Measurements from ENCODE around the gene GIPC3.
"Not testable (repeated sequence)": the region's sequence is repeated elsewhere in the genome, so short reads cannot be mapped to it uniquely, and the experiment has no call there.

The GIPC3 gene

GRCh38 chr19:3578390-3578789 lies 6.9 kb upstream of the GIPC3 start:
- CTCF ChIA-PET: no interaction called here
- H3K4me3 ChIP-seq (ENCODE audit: low read depth, low read length): no peak overlapping the region
- H3K4me1 ChIP-seq (ENCODE audit: control insufficient read depth, insufficient read depth, low read length): no peaks in the 10 kb centered on the region
- TF ChIP-seq KLF9 (tag by site-specific recombination; IDR thresholded peaks at IDR 0.05; ENCODE audit: low read depth) (peak; percentile 37; the same call in 1 of the 2 replicates), KLF1 (tag by site-specific recombination; IDR thresholded peaks at IDR 0.05) (peak; percentile 78), ZNF433 (tag by site-specific recombination; IDR thresholded peaks at IDR 0.05; ENCODE audit: low read depth) (no peak)
- H3K9me3 ChIP-seq (ENCODE audit: control insufficient read depth, insufficient read depth, low read depth, low read length): no peaks in the 10 kb centered on the region
- peaks cover 9 to 19% of the 10 kb centered on the region in 2 experiments; a peak in 2 of 3 replicates for H3K36me3 ChIP-seq (ENCODE audit: control insufficient read depth in 2 of 2, insufficient read depth in 1 of 2, low read length in 2 of 2)
- no peak overlapping the region for H3K27ac ChIP-seq (ENCODE audit: extremely low read depth, low read depth, low read length)
- POLR2A ChIA-PET: interaction anchor here (0.6 kb wide), 2 partner anchors 23 to 63 kb away, joined by 4 to 7 read pairs; no protein-coding TSS in a partner anchor

GRCh38 chr19:3580156-3580934 lies 4.9 kb upstream of the GIPC3 start:
- H3K36me3 ChIP-seq (ENCODE audit: control insufficient read depth in 2 of 2, insufficient read depth in 1 of 2, low read length in 2 of 2): peaks cover 5 to 13% of the 10 kb centered on the region in 2 experiments; a peak in 2 of 3 replicates
- TF ChIP-seq ZNF830 (tag by site-specific recombination; IDR thresholded peaks at IDR 0.05; ENCODE audit: low read depth) (no peak), ZSCAN4 (tag by site-specific recombination; IDR thresholded peaks at IDR 0.05) (peak; percentile 33; the same call in 1 of the 2 replicates)
- no peaks in the 10 kb centered on the region for H3K9me3 ChIP-seq (ENCODE audit: control insufficient read depth, insufficient read depth, low read depth, low read length)
- no peak overlapping the region for H3K27ac ChIP-seq (ENCODE audit: extremely low read depth, low read depth, low read length)
- no peaks in the 10 kb centered on the region for H3K4me1 ChIP-seq (ENCODE audit: control insufficient read depth, insufficient read depth, low read length)
- ChIA-PET CTCF (interaction anchor here (0.7 kb wide), 1 partner anchor 188 kb away, joined by 3 read pairs; no protein-coding TSS in a partner anchor), POLR2A (interaction anchor here (0.7 kb wide), 1 partner anchor 47 kb away, joined by 5 read pairs; no protein-coding TSS in a partner anchor)
- H3K4me3 ChIP-seq (ENCODE audit: low read depth, low read length): no peak overlapping the region

GRCh38 chr19:3581792-3582191 lies 3.5 kb upstream of the GIPC3 start:
- H3K4me1 ChIP-seq (ENCODE audit: control insufficient read depth, insufficient read depth, low read length); H3K4me3 ChIP-seq (ENCODE audit: low read depth, low read length); H3K36me3 ChIP-seq (ENCODE audit: control insufficient read depth in 2 of 2, insufficient read depth in 1 of 2, low read length in 2 of 2); H3K9me3 ChIP-seq (ENCODE audit: control insufficient read depth, insufficient read depth, low read depth, low read length); H3K27ac ChIP-seq (ENCODE audit: extremely low read depth, low read depth, low read length): not testable (repeated sequence)
- TF ChIP-seq ZNF121 (tag by site-specific recombination; IDR thresholded peaks at IDR 0.05): peak; percentile 60; the same call in 1 of the 2 replicates
- CTCF ChIA-PET: interaction anchor here (0.9 kb wide), 1 partner anchor 27 kb away, joined by 3 read pairs; no protein-coding TSS in a partner anchor
- POLR2A ChIA-PET: interaction anchor here (0.6 to 1.3 kb wide), 3 partner anchors 11 to 30 kb away, joined by 3 to 4 read pairs (median 3); no protein-coding TSS in a partner anchor

- H3K36me3 ChIP-seq (ENCODE audit: control insufficient read depth in 2 of 2, insufficient read depth in 1 of 2, low read length in 2 of 2); H3K27ac ChIP-seq (ENCODE audit: extremely low read depth, low read depth, low read length); H3K4me1 ChIP-seq (ENCODE audit: control insufficient read depth, insufficient read depth, low read length); H3K4me3 ChIP-seq (ENCODE audit: low read depth, low read length); H3K9me3 ChIP-seq (ENCODE audit: control insufficient read depth, insufficient read depth, low read depth, low read length): not testable (repeated sequence)
- peak; percentile 65; the same call in 1 of the 2 replicates for TF ChIP-seq ZNF121 (tag by site-specific recombination; IDR thresholded peaks at IDR 0.05)
- POLR2A ChIA-PET: interaction anchor here (2.2 kb wide), 1 partner anchor 10 kb away, joined by 13 read pairs; no protein-coding TSS in a partner anchor
- CTCF ChIA-PET: interaction anchor here (0.5 to 1.8 kb wide), 5 partner anchors 8 to 39 kb away, joined by 3 to 5 read pairs (median 3); no protein-coding TSS in a partner anchor
Measured at GRCh38 chr19:3584036-3584802, 1.1 kb upstream of the GIPC3 start.

- Histone ChIP-seq H3K4me1 (ENCODE audit: control insufficient read depth, insufficient read depth, low read length) (no peaks in the 10 kb centered on the region), H3K36me3 (ENCODE audit: control insufficient read depth in 2 of 2, insufficient read depth in 1 of 2, low read length in 2 of 2) (no peaks in the 10 kb centered on the region), H3K4me3 (ENCODE audit: low read depth, low read length) (no peak overlapping the region), H3K27ac (ENCODE audit: extremely low read depth, low read depth, low read length) (no peak overlapping the region), H3K9me3 (ENCODE audit: control insufficient read depth, insufficient read depth, low read depth, low read length) (no peaks in the 10 kb centered on the region)
- peak; percentile 31; the same call in 1 of the 2 replicates for TF ChIP-seq CTCF (tag by site-specific recombination; IDR thresholded peaks at IDR 0.05)
- peak; percentile 34; the same call in 1 of the 2 replicates for TF ChIP-seq PATZ1 (tag by site-specific recombination; IDR thresholded peaks at IDR 0.05)
- no peak for TF ChIP-seq ZNF747 (tag by site-specific recombination; IDR thresholded peaks at IDR 0.05)
- CTCF ChIA-PET: interaction anchor here (0.7 to 1.8 kb wide), 8 partner anchors 10 to 200 kb away, joined by 3 to 6 read pairs (median 3); partner anchors contain the start of gene HMG20B
- POLR2A ChIA-PET: interaction anchor here (2.2 kb wide), 1 partner anchor 12 kb away, joined by 13 read pairs; no protein-coding TSS in a partner anchor
Measured at GRCh38 chr19:3586127-3586626, 899 bp downstream of the GIPC3 start.
